CD4-positive, alpha-beta T cell treated with Interleukin-15 for 4 hours (primary cell): ENCODE results near the gene MDH2.
"Not testable (repeated sequence)": the region's sequence is repeated elsewhere in the genome, so short reads cannot be mapped to it uniquely, and the experiment has no call there.

Experiments used
- DNase-seq: peaks from one replicate; pipeline ENCODE4 v3.0.0-alpha.2; 2020; ENCODE audit warnings: low spot score

MDH2 gene

GRCh38 chr7:76071316-76072242, 23.7 kb downstream of the MDH2 start:
- no peak for DNase-seq

GRCh38 chr7:76072243-76073148, 24.6 kb downstream of the MDH2 start:
- DNase-seq = no peak

DNA sequence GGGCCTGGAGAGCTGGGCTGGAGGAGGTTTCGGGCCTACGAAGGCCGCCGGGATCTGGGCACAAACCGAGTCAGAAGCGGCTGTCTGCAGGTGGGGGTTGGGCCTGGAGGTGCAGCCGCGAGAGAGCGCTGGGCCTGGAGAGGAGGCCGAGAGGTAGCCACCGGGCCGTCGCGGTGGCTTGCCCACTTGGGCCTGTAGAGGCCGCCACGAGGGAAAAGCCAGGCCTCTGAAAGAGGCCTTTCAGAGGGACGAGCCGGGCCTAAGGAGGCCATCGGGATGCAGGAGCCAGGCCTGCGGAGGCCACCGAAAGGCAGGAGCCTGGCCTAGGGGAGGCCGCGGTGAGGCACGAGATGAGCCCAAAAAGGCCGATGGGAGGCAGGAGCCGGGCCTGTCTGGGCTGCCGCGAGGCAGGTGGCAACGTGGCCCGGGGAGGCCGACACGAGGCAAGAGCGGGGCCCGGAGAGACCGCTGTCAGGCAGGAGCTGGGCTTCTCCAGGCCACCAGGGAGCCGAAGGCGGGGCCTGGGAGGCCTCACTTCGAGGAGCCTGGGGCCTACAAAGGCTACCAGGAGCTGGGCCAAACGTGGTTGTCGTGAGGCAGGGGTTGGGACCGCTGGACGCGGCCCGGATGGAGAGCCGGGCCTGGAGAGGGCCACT, 25.6 kb downstream of the MDH2 start:
- no peak for DNase-seq

DNA sequence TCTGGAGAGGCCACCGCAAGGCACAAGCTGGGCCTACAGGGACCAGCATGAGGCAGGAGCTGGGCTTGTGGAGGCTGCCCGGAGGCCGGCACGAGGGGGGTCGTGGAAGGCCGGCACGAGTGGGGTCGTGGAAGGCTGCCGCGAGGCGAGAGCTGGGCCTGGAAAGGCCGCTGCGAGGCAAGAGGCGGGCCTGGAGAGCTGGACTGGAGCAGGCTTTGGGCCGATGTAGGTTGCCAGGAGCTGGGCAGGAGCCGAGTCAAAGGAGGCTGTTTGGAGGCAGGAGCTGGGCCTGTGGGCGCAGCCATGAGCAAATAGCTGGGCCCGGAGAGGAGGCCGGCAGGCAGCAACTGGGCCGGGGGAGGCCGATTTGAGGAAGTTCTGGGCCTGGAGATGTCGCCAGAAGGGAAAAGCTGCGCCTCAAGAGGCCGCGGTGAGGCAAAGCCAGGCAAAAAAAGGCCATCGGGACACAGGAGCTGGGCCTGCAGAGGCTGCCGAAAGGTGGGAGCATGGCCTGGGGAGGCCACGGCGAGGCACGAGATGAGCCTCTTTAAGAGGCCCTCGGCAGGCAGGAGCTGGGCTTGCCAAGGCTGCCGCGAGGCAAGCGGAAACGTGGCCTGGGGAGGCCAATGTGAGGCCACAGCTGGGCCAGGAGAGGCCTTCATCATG, 26.5 kb downstream of the MDH2 start:
- DNase-seq = no peak

DNA sequence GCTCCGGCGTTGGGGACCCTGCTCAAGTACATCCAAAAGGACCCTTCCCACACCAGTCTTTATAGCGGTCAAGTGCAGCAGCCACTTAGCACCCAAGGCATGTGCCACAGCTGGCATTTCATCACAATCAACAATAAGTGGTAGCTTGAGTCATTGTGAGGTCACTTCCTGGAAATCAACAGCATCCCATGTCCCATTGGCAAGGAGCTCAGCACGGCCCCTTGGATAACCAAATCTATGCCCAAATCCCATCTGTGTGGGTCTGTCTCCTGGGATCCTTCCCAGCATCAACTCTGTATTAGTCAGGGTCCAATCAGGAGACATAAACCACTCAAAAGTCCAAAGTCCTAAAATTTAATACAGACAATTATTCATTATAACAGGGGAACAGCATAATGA, 27.1 kb downstream of the MDH2 start:
- no peak for DNase-seq

- DNase-seq = no peak
Measured at GRCh38 chr7:76076995-76077394, 29.1 kb downstream of the MDH2 start.

DNA sequence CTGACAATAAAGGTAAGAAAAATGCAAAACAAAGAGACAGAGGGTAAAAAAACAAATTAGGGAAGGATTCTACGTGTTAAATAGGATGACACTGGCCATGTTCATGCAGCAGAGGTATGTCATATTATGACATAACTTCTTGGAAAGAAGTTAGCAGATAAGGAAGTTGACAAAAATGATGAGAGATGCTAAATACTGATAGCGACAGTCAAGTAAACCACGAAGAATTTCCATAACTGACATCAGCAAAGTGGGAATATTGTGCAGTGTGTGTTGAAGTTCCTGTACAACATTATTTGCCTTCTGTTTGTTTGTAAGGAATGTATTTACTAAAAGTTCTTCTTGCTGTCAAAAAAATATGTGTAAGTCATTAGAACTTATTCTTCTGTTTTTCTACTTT, 29.5 kb downstream of the MDH2 start:
- no peak for DNase-seq

DNA sequence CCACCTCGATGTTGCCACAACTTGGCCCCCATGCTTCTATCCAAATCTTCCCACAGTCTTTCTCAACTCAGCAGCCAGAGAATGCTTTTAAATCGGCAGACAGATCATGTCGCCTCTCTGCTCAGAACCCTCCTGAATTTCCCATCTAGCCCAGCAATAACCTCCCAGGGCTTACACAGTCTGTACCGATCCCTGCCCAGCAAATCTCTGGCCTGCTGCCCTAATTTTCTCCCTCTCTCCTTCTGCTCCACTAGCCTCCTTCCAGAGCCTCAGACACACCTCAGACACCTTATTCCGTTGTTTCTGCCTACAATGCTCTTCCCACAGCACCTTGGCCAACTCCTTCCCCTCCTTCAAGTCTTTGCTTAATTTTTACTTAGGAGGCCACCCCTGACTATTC, 32.3 kb downstream of the MDH2 start:
- no peak for DNase-seq

GRCh38 chr7:76084115-76084514, 36.2 kb downstream of the MDH2 start:
- DNase-seq = not testable (repeated sequence)

DNA sequence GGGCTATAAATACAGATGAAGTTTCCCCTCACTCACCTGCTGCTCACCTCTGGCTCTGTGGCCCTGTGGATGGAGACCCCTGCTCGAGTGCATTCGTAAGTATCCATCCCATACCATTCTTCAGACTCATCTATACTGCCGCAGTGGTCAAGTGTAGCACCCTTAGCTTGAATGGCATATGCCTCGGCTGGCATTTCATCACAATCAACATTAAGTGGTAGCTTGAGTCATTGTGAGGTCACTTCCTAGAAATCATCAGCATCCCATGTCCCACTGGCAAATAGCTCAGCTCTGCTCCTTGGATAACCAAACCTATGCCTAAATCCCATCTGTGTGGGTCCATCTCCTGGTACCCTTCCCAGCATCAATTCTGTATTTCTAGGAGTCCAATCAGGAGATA, 38.2 kb downstream of the MDH2 start:
- no peak for DNase-seq

- DNase-seq = not testable (repeated sequence)
Measured at GRCh38 chr7:76087362-76087791, 39.5 kb downstream of the MDH2 start.

- no peak for DNase-seq
Measured at GRCh38 chr7:76089865-76090475, 42.1 kb downstream of the MDH2 start.

- no peak for DNase-seq
Measured at GRCh38 chr7:76091506-76091905, 43.6 kb downstream of the MDH2 start.

DNA sequence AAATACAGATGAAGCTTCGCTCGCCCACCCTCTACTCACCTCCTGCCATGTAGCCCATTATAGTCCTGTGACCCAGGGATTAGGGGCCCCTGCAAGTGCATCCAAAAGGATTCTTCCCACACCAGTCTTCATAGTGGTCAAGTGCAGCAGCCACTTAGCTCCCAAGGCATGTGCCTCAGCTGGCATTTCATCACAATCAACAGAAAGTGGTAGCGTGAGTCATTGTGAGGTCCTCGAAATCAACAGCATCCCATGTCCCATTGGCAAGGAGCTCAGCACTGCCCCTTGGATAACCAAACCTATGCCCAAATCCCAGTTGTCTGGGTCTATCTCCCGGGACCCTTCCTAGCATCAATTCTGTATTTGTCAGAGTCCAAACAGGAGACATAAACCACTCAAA, 45.6 kb downstream of the MDH2 start:
- DNase-seq = not testable (repeated sequence)

- not testable (repeated sequence) for DNase-seq
Measured at GRCh38 chr7:76094326-76094725, 46.4 kb downstream of the MDH2 start.

DNA sequence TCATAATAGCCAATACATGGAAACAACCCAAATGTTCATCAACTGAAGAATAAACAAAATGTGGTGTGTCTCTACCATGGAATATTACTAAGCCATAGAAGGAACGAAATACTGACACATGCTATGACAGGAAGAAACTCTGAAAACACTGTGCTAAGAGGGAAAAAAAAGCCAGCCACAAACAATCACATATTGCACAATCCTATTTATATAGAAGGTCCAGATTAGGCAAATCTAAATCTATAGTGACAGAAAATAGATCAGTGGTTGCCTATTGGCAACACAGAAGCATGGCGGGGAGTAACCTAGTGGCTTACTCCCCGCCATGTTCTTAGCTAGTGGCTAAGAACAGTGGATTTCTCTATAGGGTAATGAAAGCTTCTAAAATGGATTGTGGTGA, 48.0 kb downstream of the MDH2 start:
- no peak for DNase-seq

DNA sequence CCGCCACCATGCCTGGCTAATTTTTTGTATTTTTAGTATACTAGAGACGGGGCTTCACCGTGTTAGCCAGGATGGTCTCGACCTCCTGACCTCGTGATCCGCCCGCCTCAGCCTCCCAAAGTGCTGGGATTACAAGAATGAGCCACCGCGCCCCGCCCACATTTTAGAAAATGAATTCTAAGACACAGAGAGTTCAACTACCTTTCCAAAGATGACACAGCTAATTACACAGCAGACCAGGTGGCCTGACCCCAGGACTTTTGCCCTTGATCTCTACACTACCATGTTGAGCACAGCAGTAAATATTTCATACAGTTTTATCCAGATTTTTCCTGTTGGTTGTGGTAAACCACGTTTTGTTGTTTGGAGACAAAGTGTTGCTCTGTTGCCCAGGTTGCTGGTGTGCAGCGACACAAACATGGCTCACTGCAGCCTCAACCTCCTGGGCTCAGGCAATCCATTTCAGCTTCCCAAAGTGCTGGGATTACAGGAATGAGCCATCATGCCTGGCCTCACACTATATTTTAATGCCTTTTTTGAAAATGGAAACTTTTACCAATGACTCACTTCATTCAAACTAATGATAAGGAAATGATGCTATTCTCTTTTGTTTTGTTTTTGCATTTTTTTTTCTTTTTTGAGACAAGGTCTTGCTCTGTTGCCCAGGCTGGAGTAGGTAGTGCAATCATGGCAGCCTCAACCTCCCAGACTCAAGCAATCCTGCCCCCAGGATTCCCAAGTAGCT, 54.0 kb downstream of the MDH2 start:
- not testable (repeated sequence) for DNase-seq

- not testable (repeated sequence) for DNase-seq
Measured at GRCh38 chr7:76103788-76104187, 55.9 kb downstream of the MDH2 start.

GRCh38 chr7:76106130-76106529, 58.2 kb downstream of the MDH2 start:
- not testable (repeated sequence) for DNase-seq

DNA sequence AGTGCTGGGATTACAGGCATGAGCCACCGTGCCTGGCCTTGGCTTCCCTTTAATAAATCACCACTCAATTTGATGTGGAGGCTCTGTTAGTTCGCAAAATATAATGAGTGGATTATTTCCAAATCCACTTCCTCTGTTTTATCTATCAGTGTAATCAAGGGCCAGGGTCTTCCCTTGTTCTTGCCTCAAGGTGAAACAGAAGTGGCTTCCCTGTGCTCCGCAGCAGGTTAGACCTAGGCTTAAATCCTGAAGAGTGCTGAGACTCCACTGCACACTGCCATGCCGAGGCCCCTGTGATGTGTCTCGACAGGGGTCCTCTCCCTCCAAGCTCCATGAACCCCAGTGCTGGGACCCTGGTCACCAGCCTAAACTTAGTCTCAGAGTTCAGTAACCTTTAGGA, 59.0 kb downstream of the MDH2 start:
- no peak for DNase-seq
